Heart left ventricle (tissue), 13 donors: Measurements from ENCODE around the gene NOS1AP.

Experiments used
- POLR2A ChIP-seq, 2 donors: fragments of 450-650 bp; IDR thresholded peaks; one replicate each; pipeline ENCODE4 v1.6.1; 2017; ENCODE audit warnings: antibody characterized with exemption in 2 of 2, mild to moderate bottlenecking in 2 of 2, moderate library complexity in 2 of 2
- TF ChIP-seq, protein P1 (sequence below), 12 donors: fragments of 200-600 bp; sonication (generic) in 4 of 12; IDR thresholded peaks; one replicate each; pipeline versions ENCODE4 v1.5.0 to v1.8.0; 2018 to 2022; ENCODE audit warnings: antibody characterized with exemption in 12 of 12, mild to moderate bottlenecking in 5 of 12
- donor health status: ischemic (EF 13 %, LVEDD 7.1; RV severe dilation, severe dysfunction).
- donor health status: DM: no; HTN: yes; CAD: no.
- donor health status: DM: no; HTN: no; CAD: no.
- donor health status: ischemic (EF 25% LVEDD 6.9; RV normal size, moderate dysfunction).
- donor health status: ischemic (EF 25% LVEDD 5.7; RV mildly dilated, moderate dysfunction).
- donor health status: ischemic (EF 35%, LVEDD 5.7; RV mildly dilated, moderate dysfunction).
- donor health status: nonischemic (EF 11% LVEDD 7.7; RV severe dilation, severe dysfunction).
- donor health status: DM: yes; HTN: yes; CAD: no.
- donor health status: PGD.
- donor health status: ischemic (EF 29% LVEDD 5.4; RV normal size, mild dysfunction).
- donor health status: nonischemic (EF 23%, LVEDD 6.1; RV moderate dilation, normal function).

DNA sequence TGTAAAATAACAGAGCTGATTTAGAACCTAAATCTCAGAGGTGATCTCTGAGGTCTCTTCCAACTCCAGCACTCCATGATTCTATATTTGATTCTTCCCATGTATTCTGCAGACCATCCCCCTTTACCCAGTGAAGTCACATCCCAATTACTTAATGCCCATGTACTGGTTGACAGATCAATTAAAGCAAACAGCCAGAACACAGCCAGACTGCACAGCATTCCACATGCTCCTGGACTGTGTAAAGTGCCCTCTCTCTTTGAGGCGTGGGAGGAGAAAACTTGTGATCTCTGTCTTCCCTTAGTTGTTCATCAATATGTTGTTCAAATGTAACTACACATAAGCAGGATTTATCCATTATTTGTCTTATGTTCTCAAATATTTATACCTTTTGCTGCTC, 18.1 kb downstream of the NOS1AP start:
- TF ChIP-seq POLR2A (IDR thresholded peaks at IDR 0.05) = no peak
- TF ChIP-seq, protein P1, sequence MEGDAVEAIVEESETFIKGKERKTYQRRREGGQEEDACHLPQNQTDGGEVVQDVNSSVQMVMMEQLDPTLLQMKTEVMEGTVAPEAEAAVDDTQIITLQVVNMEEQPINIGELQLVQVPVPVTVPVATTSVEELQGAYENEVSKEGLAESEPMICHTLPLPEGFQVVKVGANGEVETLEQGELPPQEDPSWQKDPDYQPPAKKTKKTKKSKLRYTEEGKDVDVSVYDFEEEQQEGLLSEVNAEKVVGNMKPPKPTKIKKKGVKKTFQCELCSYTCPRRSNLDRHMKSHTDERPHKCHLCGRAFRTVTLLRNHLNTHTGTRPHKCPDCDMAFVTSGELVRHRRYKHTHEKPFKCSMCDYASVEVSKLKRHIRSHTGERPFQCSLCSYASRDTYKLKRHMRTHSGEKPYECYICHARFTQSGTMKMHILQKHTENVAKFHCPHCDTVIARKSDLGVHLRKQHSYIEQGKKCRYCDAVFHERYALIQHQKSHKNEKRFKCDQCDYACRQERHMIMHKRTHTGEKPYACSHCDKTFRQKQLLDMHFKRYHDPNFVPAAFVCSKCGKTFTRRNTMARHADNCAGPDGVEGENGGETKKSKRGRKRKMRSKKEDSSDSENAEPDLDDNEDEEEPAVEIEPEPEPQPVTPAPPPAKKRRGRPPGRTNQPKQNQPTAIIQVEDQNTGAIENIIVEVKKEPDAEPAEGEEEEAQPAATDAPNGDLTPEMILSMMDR (IDR thresholded peaks at IDR 0.05) = no peak
